Gastroesophageal sphincter (tissue), 3 donors: ENCODE data around the gene TBC1D20.

Experiments used
- EP300 ChIP-seq: sonication (generic); formaldehyde crosslinking; IDR thresholded peaks from one replicate; pipeline ENCODE4 v1.6.1; 2017; ENCODE audit warnings: antibody characterized with exemption, mild to moderate bottlenecking
- POLR2A ChIP-seq, 2 donors: fragments of 450-650 bp; IDR thresholded peaks; one replicate each; pipeline ENCODE4 v1.6.1; 2017; ENCODE audit warnings: antibody characterized with exemption in 2 of 2, mild to moderate bottlenecking in 2 of 2, moderate library complexity in 1 of 2
- TF ChIP-seq, protein P1 (sequence below), 4 experiments: fragments of 200-600 bp in 2 of 4; fragments of 450-650 bp in 2 of 4; sonication (generic) in 1 of 4; IDR thresholded peaks; one replicate each; pipeline ENCODE4 v1.5.1; 2017 to 2019; ENCODE audit warnings: antibody characterized with exemption in 4 of 4, mild to moderate bottlenecking in 2 of 4, moderate library complexity in 2 of 4

- TF ChIP-seq, protein P1, sequence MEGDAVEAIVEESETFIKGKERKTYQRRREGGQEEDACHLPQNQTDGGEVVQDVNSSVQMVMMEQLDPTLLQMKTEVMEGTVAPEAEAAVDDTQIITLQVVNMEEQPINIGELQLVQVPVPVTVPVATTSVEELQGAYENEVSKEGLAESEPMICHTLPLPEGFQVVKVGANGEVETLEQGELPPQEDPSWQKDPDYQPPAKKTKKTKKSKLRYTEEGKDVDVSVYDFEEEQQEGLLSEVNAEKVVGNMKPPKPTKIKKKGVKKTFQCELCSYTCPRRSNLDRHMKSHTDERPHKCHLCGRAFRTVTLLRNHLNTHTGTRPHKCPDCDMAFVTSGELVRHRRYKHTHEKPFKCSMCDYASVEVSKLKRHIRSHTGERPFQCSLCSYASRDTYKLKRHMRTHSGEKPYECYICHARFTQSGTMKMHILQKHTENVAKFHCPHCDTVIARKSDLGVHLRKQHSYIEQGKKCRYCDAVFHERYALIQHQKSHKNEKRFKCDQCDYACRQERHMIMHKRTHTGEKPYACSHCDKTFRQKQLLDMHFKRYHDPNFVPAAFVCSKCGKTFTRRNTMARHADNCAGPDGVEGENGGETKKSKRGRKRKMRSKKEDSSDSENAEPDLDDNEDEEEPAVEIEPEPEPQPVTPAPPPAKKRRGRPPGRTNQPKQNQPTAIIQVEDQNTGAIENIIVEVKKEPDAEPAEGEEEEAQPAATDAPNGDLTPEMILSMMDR (IDR thresholded peaks at IDR 0.05), result no peak
- no peak for TF ChIP-seq POLR2A (IDR thresholded peaks at IDR 0.05)
- no peak for TF ChIP-seq EP300
These were observed 40.6 kb downstream of the TBC1D20 start for GRCh38 chr20:421685-422250.
